Thoracic aorta (tissue), 2 donors: ENCODE measurements around the gene RNPEP. TPM values are rescaled to one million over a fixed set of nuclear protein-coding genes. Genes with fewer than 3 reads are reported as not detected.

Experiments used
- ATAC-seq: fragments of 150-250 bp; one replicate; pipeline ENCODE4 v1.8.0; 2017; ENCODE audit warnings: low read depth; ENCODE audit not compliant: insufficient number of reproducible peaks, low FRiP score
- DNase-seq: peaks from one replicate; pipeline ENCODE4 v3.0.0-alpha.2; 2020; ENCODE audit warnings: low spot score
- H3K27ac ChIP-seq, 2 donors: fragments of 200-600 bp; sonication (generic); 1 replicate in 1 of 2; 2 replicates in 1 of 2; pipeline ENCODE4 v1.5.1; 2016; ENCODE audit warnings: mild to moderate bottlenecking in 2 of 2, moderate library complexity in 2 of 2
- H3K27me3 ChIP-seq: fragments of 200-600 bp; sonication (generic); replicated peaks from 2 replicates; pipeline ENCODE4 v1.6.0; 2016; ENCODE audit warnings: mild to moderate bottlenecking; ENCODE audit not compliant: insufficient read depth
- H3K36me3 ChIP-seq: fragments of 200-600 bp; sonication (generic); one replicate; pipeline ENCODE4 v1.5.1; 2016
- H3K4me1 ChIP-seq, 2 donors: fragments of 200-600 bp; sonication (generic); 1 replicate in 1 of 2; 2 replicates in 1 of 2; pipeline versions ENCODE4 v1.5.1 to v1.6.0; 2016; ENCODE audit warnings: low read depth in 2 of 2, mild to moderate bottlenecking in 1 of 2; ENCODE audit not compliant: control insufficient read depth in 1 of 2
- H3K4me3 ChIP-seq: fragments of 200-600 bp; sonication (generic); 2 replicates; pipeline ENCODE4 v1.5.1; 2016; ENCODE audit warnings: mild to moderate bottlenecking
- H3K9me3 ChIP-seq: fragments of 200-600 bp; sonication (generic); 2 replicates; pipeline ENCODE4 v1.5.1; 2016
- total RNA-seq, 2 donors: library from RNA; depleted of rRNA; stranded (reverse); fragments of >200 nt; gene quantifications; one replicate each; pipeline versions ENCODE4 v1.1.0 to v1.2.3, GENCODE V29; 2016
- TF ChIP-seq, protein P1 (sequence below): fragments of 200-600 bp; sonication (generic); IDR thresholded peaks from one replicate; pipeline ENCODE4 v1.5.1; 2019; ENCODE audit warnings: antibody characterized with exemption

Gene RNPEP
- total RNA-seq, 2 donors from 2014 or later: 46.3 to 58.2 TPM

DNA sequence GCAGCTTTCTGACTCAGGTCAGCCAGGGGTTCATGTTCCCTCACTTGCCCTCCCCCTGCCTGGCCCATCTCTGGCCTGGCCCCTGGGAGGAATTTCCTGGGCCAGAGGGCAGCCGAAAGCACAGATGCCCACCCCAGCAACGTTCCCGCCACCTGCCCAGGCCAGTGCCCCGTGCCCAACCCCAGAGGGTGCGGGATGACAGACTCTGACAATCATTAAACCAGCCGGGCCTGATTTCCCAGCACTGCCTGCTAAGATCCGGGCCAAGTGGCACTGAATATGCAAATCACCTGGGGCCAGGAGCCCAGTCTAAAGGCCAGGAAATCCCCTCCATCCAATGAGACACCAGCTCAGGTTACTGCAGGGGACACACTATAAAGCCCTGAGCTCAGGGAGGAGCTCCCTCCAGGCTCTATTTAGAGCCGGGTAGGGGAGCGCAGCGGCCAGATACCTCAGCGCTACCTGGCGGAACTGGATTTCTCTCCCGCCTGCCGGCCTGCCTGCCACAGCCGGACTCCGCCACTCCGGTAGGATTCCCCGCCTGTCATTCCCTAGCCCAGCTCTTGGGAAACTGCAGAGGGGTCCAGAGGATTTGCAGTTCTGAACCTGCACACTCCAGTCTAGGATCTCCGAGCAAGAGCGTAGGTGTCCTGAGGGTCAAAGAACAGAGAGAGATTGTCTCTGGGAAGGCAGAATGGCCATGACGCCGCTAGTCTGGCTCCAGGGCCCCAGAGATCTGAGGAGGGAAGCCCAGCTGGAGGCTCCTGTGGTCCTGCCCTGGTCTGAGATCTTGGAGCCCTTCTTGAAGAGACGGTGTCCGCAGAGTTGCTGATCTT lies 27.9 kb downstream of the RNPEP start, which contains the start of gene ELF3:
Gene ELF3 (plus strand): TSS at position 408 of the 836 bp plus-strand sequence. CDS start 550 bp downstream, outside the sequence.
- Histone ChIP-seq H3K27ac (no peak within 1 kb of the TSS), H3K36me3 (peaks cover 5% of the 10 kb centered on the region), H3K9me3 (no peaks in the 10 kb centered on the region), H3K4me1 (no peaks in the 10 kb centered on the region), H3K4me3 (no peak within 1 kb of the TSS), H3K27me3 (no peaks in the 10 kb centered on the region)
- TF ChIP-seq, protein P1, sequence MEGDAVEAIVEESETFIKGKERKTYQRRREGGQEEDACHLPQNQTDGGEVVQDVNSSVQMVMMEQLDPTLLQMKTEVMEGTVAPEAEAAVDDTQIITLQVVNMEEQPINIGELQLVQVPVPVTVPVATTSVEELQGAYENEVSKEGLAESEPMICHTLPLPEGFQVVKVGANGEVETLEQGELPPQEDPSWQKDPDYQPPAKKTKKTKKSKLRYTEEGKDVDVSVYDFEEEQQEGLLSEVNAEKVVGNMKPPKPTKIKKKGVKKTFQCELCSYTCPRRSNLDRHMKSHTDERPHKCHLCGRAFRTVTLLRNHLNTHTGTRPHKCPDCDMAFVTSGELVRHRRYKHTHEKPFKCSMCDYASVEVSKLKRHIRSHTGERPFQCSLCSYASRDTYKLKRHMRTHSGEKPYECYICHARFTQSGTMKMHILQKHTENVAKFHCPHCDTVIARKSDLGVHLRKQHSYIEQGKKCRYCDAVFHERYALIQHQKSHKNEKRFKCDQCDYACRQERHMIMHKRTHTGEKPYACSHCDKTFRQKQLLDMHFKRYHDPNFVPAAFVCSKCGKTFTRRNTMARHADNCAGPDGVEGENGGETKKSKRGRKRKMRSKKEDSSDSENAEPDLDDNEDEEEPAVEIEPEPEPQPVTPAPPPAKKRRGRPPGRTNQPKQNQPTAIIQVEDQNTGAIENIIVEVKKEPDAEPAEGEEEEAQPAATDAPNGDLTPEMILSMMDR: no peak
- ATAC-seq (no peak), DNase-seq (no peak)

DNA sequence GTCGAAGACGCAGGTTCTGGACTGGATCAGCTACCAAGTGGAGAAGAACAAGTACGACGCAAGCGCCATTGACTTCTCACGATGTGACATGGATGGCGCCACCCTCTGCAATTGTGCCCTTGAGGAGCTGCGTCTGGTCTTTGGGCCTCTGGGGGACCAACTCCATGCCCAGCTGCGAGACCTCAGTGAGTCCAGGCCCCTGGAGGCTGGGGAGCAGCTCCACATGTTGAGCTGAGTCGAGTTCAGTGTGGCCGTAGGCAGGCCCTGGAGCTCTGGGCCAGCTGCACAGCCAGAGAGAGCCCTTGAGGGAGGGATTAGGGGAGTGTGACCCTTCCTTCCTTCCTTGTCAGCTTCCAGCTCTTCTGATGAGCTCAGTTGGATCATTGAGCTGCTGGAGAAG lies 29.5 kb downstream of the RNPEP start:
- no peaks in the 10 kb centered on the region for H3K36me3 ChIP-seq
- no peaks in the 10 kb centered on the region for H3K27me3 ChIP-seq
- no peaks in the 10 kb centered on the region for H3K4me1 ChIP-seq
- no peak overlapping the region for H3K4me3 ChIP-seq
- no peaks in the 10 kb centered on the region for H3K9me3 ChIP-seq
- ATAC-seq (no peak), DNase-seq (no peak)
- TF ChIP-seq, protein P1: no peak
- H3K27ac ChIP-seq: no peak overlapping the region

DNA sequence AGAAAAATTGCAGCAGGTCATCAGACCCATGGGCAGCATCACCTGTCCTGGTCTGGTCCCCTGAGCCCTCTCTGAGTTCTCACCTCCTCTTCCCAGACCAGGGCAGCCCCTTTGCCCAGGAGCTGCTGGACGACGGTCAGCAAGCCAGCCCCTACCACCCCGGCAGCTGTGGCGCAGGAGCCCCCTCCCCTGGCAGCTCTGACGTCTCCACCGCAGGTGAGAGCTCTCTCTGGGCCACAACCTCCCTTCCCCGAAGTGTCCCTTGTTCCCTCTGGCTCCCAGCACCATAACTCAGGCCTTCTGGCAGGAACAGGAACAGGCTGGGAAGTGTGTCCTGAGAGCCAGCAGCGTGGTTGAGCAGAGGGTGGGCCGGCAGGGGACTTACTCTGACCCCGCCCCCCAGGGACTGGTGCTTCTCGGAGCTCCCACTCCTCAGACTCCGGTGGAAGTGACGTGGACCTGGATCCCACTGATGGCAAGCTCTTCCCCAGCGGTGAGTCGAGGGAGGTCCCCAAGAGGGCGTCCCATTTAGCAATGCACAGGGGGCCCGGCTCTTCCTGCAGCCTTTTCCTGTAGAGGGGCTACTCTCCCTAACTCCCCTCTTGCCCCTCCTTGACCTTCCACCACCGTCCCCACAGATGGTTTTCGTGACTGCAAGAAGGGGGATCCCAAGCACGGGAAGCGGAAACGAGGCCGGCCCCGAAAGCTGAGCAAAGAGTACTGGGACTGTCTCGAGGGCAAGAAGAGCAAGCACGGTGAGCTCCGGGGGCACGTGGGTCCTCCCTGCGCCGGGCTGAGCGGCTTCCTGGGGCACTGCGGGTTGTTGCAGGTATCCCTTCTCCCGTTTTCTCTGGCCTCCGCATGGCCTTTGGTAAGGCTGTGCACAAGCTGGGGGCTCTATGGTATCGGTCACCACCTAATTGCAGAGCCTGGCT lies 30.4 kb downstream of the RNPEP start:
- Histone ChIP-seq H3K4me1 (no peaks in the 10 kb centered on the region), H3K9me3 (no peaks in the 10 kb centered on the region), H3K36me3 (no peaks in the 10 kb centered on the region), H3K4me3 (no peak overlapping the region), H3K27me3 (no peaks in the 10 kb centered on the region), H3K27ac (no peak overlapping the region)
- ATAC-seq: no peak
- TF ChIP-seq, protein P1: no peak
- no peak for DNase-seq

DNA sequence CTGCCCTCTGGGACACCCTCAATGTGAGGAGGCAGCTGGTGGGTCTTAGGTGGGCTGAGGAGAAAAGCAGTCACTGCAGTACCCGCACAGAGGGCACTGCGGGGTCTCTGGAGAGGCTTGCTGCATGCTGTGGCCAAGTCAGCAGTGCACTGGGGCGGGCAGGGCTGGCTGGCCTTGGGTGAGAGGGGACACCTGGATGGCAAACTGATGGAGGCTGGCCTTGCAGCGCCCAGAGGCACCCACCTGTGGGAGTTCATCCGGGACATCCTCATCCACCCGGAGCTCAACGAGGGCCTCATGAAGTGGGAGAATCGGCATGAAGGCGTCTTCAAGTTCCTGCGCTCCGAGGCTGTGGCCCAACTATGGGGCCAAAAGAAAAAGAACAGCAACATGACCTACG lies 31.2 kb downstream of the RNPEP start:
- DNase-seq (no peak), ATAC-seq (no peak)
- no peak overlapping the region for H3K4me3 ChIP-seq
- TF ChIP-seq, protein P1: no peak
- H3K9me3 ChIP-seq: no peaks in the 10 kb centered on the region
- no peak overlapping the region for H3K27ac ChIP-seq
- H3K27me3 ChIP-seq: no peaks in the 10 kb centered on the region
- no peaks in the 10 kb centered on the region for H3K36me3 ChIP-seq
- H3K4me1 ChIP-seq: no peaks in the 10 kb centered on the region

DNA sequence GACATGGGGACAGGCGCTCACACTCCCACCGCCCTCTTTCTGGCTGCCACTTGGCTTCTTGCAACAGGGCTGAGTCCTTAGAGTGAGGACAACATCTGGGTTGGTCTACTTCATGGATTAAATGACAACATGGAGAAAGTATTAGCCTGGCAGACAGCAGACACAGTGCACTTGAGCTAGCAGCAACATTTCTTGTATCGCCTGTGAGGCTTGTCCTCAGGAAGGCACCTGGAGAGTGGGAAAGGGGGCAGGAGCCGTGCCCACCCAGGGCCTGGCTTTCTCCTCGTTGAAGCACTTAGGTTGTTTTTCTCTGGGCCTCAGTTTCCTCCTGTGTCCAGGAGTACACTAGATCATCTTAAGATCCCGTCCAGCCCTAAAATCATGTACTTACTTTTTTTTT lies 31.6 kb downstream of the RNPEP start:
- no peaks in the 10 kb centered on the region for H3K36me3 ChIP-seq
- H3K27me3 ChIP-seq: no peaks in the 10 kb centered on the region
- no peak overlapping the region for H3K4me3 ChIP-seq
- no peak for DNase-seq
- H3K27ac ChIP-seq: no peak overlapping the region
- TF ChIP-seq, protein P1: no peak
- no peaks in the 10 kb centered on the region for H3K9me3 ChIP-seq
- no peaks in the 10 kb centered on the region for H3K4me1 ChIP-seq
- ATAC-seq: no peak
